Upper lobe of right lung (tissue), 1 donor: Measurements from ENCODE around the gene ARFIP1. TPM values are rescaled to one million over a fixed set of nuclear protein-coding genes. Genes with fewer than 3 reads are reported as not detected.
"Not testable (repeated sequence)": the region's sequence is repeated elsewhere in the genome, so short reads cannot be mapped to it uniquely, and the experiment has no call there.

ENCODE experiments used
- ATAC-seq: fragments of 200-7000 bp; cut with Tn5 transposase; one replicate; pipeline ENCODE4 v1.9.1; 2020; ENCODE audit warnings: mild to moderate bottlenecking, moderate library complexity
- DNase-seq: peaks from one replicate; pipeline ENCODE4 v3.0.0-alpha.2; 2020
- H3K27ac ChIP-seq: fragments of 200-600 bp; one replicate; pipeline ENCODE4 v1.8.0; 2022
- H3K27me3 ChIP-seq: fragments of 200-600 bp; one replicate; pipeline ENCODE4 v1.8.0; 2022; ENCODE audit warnings: mild to moderate bottlenecking
- H3K36me3 ChIP-seq: fragments of 200-600 bp; one replicate; pipeline ENCODE4 v1.8.0; 2022
- H3K4me1 ChIP-seq: fragments of 200-600 bp; one replicate; pipeline ENCODE4 v1.8.0; 2022
- H3K4me3 ChIP-seq: fragments of 200-600 bp; one replicate; pipeline ENCODE4 v1.8.0; 2022; ENCODE audit warnings: mild to moderate bottlenecking
- H3K9me3 ChIP-seq: fragments of 200-600 bp; one replicate; pipeline ENCODE4 v1.8.0; 2022
- intact Hi-C: fragments of 100-400 bp; cut with DNase I; formaldehyde crosslinking; loops from one replicate; pipeline ENCODE4 v1.11.0; 2022
- total RNA-seq: library from RNA; stranded (reverse); fragmentation: NEBNext Ultra II Directional; extraction: Animal tissue kit (Norgen Biotek cat#: 25700); gene quantifications from one replicate; pipeline ENCODE4 v1.2.1, GENCODE V29; 2021
- TF ChIP-seq, protein P1 (sequence below): fragments of 200-600 bp; IDR thresholded peaks from one replicate; pipeline ENCODE4 v1.8.0; 2022; ENCODE audit warnings: antibody characterized with exemption
- donor health status: DM: no; HTN: yes; CAD: no; lungs with severe emphysema.

The ARFIP1 gene
- total RNA-seq, 1 donor from 2014 or later: 29.3 TPM

DNA sequence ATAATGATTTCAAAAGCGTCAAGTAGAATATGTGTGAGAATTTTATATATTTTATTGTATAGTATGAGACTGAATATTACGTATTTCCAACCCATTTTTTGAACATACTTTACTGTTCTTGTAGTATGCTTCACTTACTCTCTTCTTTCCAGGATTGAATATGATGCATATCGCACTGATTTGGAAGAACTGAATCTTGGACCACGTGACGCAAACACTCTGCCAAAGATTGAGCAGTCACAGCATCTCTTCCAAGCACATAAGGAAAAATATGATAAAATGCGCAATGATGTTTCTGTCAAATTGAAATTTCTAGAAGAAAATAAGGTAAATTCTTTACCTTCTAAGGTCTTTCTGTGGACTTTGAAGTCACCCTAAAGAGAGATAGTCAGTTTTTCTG, 108.2 kb downstream of the ARFIP1 start:
- H3K9me3 ChIP-seq: no peaks in the 10 kb centered on the region
- no peak overlapping the region for H3K27ac ChIP-seq
- TF ChIP-seq, protein P1, sequence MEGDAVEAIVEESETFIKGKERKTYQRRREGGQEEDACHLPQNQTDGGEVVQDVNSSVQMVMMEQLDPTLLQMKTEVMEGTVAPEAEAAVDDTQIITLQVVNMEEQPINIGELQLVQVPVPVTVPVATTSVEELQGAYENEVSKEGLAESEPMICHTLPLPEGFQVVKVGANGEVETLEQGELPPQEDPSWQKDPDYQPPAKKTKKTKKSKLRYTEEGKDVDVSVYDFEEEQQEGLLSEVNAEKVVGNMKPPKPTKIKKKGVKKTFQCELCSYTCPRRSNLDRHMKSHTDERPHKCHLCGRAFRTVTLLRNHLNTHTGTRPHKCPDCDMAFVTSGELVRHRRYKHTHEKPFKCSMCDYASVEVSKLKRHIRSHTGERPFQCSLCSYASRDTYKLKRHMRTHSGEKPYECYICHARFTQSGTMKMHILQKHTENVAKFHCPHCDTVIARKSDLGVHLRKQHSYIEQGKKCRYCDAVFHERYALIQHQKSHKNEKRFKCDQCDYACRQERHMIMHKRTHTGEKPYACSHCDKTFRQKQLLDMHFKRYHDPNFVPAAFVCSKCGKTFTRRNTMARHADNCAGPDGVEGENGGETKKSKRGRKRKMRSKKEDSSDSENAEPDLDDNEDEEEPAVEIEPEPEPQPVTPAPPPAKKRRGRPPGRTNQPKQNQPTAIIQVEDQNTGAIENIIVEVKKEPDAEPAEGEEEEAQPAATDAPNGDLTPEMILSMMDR: no peak
- intact Hi-C loops: no loop called here
- peaks cover 42% of the 10 kb centered on the region for H3K36me3 ChIP-seq
- no peak overlapping the region for H3K4me3 ChIP-seq
- no peaks in the 10 kb centered on the region for H3K4me1 ChIP-seq
- DNase-seq (no peak), ATAC-seq (no peak)
- H3K27me3 ChIP-seq: no peaks in the 10 kb centered on the region

DNA sequence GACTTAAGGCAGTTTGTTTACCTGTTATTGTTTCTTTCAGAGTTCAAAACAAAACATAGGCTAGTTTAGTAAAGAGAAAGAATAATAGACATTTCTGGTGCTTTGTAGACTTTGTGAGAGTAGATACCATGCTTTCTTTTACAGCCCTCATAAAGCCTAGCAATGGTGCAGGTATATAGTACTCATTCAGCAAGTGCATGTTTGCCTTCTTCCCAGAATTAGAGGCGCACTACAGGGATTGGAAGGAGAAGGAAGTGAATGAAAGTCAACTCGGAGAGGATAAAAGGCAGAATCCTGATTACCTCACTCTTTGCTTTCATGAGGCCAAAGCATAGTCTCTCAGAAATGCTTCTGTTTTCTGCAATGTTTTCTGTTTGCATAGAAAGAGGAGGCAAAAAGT, 113.2 kb downstream of the ARFIP1 start:
- Histone ChIP-seq H3K4me1 (no peaks in the 10 kb centered on the region), H3K4me3 (no peak overlapping the region), H3K27me3 (no peaks in the 10 kb centered on the region), H3K27ac (no peak overlapping the region), H3K9me3 (no peaks in the 10 kb centered on the region), H3K36me3 (peaks cover 21% of the 10 kb centered on the region)
- TF ChIP-seq, protein P1: no peak
- ATAC-seq (no peak), DNase-seq (no peak)
- intact Hi-C loops: no loop called here

GRCh38 chr4:152894673-152895072, 114.9 kb downstream of the ARFIP1 start:
- Histone ChIP-seq H3K27ac (no peak overlapping the region), H3K27me3 (no peaks in the 10 kb centered on the region), H3K4me3 (no peak overlapping the region), H3K9me3 (no peaks in the 10 kb centered on the region), H3K36me3 (peaks cover 13% of the 10 kb centered on the region), H3K4me1 (no peaks in the 10 kb centered on the region)
- DNase-seq (no peak), ATAC-seq (peak; percentile 14)
- intact Hi-C loops: no loop called here
- TF ChIP-seq, protein P1: no peak

DNA sequence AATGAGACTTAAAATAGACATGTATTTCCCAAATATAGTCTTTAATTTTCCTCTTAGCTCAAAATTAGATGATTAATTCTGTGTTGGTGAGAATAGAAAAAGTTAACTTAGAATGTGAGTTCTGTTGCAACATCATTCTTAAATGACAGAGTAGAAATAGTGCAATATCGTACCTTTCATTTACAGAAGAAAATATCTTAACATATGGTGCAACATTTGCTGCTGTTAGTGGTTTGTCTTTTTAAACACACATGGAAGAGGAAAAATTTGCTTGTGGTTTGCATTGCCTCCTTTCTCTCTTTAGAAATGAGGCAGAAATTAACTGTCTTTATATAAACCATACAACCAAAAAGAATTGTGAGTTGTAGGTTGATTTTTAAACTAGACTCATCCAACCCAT, 117.1 kb downstream of the ARFIP1 start:
- Histone ChIP-seq H3K4me3 (no peak overlapping the region), H3K36me3 (peaks cover 5% of the 10 kb centered on the region), H3K27me3 (no peaks in the 10 kb centered on the region), H3K27ac (no peak overlapping the region), H3K9me3 (no peaks in the 10 kb centered on the region), H3K4me1 (no peaks in the 10 kb centered on the region)
- no peak for DNase-seq
- ATAC-seq: no peak
- intact Hi-C loops: no loop called here
- TF ChIP-seq, protein P1: no peak

- H3K27ac ChIP-seq, H3K9me3 ChIP-seq, ATAC-seq, H3K4me3 ChIP-seq, DNase-seq, H3K36me3 ChIP-seq, intact Hi-C loops, H3K27me3 ChIP-seq, H3K4me1 ChIP-seq: not testable (repeated sequence)
Measured at GRCh38 chr4:152898133-152898532, 118.4 kb downstream of the ARFIP1 start.

DNA sequence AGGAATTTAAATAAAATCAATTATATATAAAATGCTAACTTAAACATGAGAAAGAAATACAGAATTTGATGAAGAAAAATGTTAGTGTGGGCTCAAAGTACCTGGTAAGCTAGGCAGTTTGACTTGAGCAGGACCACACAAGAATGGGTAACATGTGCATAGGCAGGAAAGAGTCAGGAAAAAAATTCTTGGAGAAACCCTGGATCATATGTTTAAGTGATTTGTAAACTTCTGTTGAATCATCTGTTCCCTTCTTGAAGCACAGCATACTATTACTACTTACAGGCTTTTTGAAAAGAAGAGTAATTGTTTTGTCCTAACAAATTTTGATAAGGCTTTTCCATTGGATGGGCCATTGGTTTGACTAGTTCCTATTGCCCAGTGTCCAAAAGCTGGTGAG, 118.9 kb downstream of the ARFIP1 start:
- ATAC-seq: no peak
- no peaks in the 10 kb centered on the region for H3K36me3 ChIP-seq
- no peaks in the 10 kb centered on the region for H3K4me1 ChIP-seq
- H3K9me3 ChIP-seq: no peaks in the 10 kb centered on the region
- no peaks in the 10 kb centered on the region for H3K27me3 ChIP-seq
- H3K27ac ChIP-seq: no peak overlapping the region
- intact Hi-C loops: no loop called here
- DNase-seq: no peak
- H3K4me3 ChIP-seq: no peak overlapping the region
- TF ChIP-seq, protein P1: no peak
